ENCODE measurements around the gene RAD51B.

RAD51B gene

GRCh38 chr14:68730811-68731425 lies 911.3 kb downstream of the RAD51B start:
- DNase-seq, result no peak

DNA sequence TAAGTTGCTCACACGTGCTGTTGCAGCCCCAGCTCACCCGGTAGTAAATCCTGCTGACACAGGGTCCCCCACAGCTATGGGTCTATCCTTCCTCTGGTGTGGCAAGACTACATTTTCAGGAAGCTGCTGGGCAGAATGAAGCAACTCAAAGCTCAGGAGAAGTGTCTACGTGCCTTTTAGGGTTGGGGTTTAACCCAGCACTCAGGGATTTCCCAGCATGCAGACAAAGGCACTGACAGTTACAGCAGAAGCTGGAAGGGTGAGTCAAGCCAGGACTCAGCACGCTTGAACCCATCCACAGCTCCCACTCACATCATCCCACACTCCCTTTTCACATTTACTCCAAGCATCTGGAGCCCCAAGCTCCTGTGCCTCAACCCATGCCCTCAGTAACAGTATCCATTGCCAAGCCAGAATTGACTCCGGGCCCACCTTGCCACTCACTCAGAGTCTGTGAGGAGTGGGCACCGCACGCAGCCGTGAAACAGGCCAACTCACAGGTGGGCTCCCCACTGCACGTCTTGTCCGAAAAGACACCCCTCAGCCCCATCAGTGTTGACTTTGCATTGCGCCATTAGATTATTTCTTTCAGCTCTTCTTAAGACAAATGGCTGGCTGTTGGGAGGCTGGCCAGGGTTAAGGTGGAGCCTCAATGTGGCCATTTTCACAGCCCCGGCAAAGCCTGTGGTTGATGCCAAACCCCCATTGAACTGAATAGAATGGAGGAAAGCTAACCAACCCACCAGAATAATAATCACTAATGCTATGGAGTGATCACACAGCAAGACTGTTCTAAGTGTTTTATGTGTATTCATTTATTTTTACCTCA lies 913.7 kb downstream of the RAD51B start:
- DNase-seq, result no peak

DNA sequence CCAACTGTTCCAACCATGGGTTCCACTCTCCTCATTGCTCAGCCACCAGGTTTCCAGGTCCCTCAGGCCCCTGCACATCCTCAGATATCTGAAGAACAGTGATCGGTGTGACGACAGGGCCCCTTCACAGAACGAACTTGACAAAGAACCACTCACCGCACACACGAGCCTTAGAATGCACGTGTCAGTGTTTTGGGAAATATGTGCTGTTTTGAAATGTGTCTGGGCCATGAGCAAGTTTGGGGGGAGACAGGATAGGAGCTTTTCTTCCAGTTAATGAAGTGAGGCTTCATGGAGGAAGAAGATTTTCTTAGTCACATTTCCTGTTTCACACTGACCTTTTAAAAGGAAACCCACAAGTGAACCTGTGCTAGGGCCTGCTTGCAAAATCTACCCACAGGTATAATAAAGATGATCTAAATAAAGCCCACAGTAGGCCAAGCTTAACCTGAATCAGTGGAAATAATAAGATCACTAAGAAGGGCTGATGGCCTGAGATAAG lies 914.7 kb downstream of the RAD51B start:
- DNase-seq, result no peak

GRCh38 chr14:68735856-68736255 lies 916.3 kb downstream of the RAD51B start:
- no peak for DNase-seq

GRCh38 chr14:68736471-68736871 lies 916.9 kb downstream of the RAD51B start:
- DNase-seq, result no peak

DNA sequence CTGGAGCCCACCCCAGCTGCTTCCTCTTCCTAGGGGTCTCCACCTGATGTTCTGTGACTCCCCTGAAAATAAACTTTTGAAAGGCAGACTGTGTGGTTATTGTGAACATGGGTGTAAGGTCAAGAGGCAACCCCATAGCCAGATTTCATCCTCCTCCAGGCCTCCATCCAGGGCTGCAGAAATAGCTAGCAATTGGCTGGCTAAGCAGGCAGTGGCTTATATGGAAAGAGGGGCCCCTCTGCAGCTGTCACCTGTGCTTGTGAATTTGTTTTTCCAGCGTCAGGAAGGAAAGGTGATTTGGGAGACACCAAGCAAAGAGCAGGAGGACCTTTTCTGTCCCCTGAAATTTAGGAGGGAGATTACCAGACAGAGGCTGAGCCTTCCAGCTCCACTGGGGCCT lies 917.5 kb downstream of the RAD51B start:
- no peak for DNase-seq

GRCh38 chr14:68738559-68738958 lies 919.0 kb downstream of the RAD51B start:
- DNase-seq, result no peak

GRCh38 chr14:68739701-68740100 lies 920.1 kb downstream of the RAD51B start:
- DNase-seq, result no peak

- DNase-seq, result no peak
Observed at GRCh38 chr14:68740788-68741476, 921.4 kb downstream of the RAD51B start.

DNA sequence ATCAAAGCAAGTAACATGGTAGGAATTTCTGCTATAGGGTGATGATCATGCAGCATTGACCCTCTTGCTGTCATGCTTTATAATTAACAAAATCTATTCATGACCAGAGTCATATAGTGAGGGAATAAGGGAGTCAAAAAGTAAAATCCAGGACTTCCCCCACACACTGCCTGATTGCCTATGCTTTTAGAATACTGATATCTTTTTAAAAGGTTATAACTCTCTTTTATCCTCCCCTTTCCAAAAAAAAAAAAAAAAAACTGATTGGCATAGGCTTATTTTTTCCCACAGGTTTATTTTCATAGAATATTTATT lies 921.9 kb downstream of the RAD51B start:
- no peak for DNase-seq

- no peak for DNase-seq
Observed at GRCh38 chr14:68741839-68742470, 922.4 kb downstream of the RAD51B start.

DNA sequence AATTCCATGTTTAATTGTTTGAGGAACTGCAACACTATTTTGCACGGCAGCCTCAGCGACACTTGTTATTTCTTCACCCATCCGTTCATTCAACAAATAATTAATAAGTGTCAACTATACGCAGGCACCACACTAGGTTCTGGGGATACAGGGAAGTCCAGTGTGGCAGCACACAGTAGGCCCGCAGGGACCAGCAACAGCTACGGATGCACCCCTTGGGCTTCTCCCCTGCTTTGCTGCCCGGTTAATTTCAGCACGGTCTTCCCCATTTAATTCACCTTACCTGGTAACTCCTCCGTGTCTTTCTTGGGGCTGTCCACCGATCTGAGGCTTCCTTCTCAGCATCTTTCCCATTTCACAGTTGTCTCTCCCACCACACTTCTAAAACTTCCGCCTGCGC lies 925.0 kb downstream of the RAD51B start:
- no peak for DNase-seq

DNA sequence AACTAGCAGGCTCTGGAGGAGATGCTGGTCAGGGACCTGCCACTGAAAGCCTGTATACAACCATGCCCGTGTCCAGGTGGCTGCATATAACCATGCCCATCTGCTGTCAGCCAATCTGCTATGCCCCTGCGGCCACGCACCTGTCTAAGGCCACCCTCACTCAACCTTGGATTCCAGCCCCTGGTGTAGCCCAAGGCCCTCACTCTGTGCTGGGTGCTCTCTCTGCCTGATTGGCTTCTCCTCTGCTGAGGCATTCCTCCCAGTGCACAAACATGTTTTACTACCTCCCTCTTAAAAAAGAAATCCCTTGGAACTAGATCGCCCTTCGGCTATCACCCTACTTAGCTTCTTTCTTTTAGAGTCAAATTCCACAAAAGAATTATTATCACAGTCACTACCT lies 927.8 kb downstream of the RAD51B start:
- no peak for DNase-seq

GRCh38 chr14:68748260-68748659 lies 928.7 kb downstream of the RAD51B start:
- DNase-seq, result no peak

GRCh38 chr14:68748691-68749090 lies 929.1 kb downstream of the RAD51B start:
- DNase-seq, result no peak

- no peak for DNase-seq
Observed at GRCh38 chr14:68749487-68750475, 930.2 kb downstream of the RAD51B start.

GRCh38 chr14:68752271-68753006 lies 932.9 kb downstream of the RAD51B start:
- DNase-seq, result no peak

- no peak for DNase-seq
Observed at GRCh38 chr14:68753690-68754089, 934.1 kb downstream of the RAD51B start.

DNA sequence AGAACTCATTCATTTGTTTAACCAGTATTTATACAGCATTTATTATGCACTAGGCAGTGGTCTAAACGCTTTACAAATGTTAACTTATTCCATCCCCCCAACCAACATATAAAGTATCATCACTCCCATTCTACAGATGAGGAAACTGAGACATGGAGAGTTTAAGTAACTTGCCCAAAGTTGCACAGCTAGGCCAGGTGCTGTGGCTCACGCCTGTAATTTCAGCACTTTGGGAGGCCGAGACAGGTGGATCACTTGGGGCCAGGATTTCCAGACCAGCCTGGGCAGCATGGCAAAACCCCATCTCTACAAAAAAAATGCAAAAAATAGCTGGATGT lies 935.4 kb downstream of the RAD51B start:
- DNase-seq, result no peak

DNA sequence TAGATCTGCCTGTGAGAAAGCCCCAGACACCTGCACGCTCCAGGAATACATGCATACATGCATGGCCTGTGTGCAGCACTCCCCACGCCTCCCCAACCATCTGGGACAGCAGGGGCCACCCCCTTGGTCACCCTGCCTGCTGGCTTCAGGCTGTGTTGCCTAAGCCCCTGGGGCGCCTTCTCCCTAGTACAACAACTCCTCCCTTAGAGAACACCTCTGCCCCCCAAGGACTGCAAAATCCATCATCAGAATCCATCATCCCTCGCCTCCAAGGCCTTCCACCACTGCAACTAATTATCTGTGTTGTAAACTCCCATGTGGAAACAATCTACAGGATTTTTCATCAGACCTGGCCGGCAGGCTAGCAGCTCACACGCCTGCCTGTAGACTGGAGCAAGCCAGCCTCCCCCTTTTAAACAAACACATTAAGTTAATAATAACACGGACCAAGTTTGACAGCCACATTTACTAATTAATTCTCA lies 936.5 kb downstream of the RAD51B start:
- DNase-seq, result no peak

DNA sequence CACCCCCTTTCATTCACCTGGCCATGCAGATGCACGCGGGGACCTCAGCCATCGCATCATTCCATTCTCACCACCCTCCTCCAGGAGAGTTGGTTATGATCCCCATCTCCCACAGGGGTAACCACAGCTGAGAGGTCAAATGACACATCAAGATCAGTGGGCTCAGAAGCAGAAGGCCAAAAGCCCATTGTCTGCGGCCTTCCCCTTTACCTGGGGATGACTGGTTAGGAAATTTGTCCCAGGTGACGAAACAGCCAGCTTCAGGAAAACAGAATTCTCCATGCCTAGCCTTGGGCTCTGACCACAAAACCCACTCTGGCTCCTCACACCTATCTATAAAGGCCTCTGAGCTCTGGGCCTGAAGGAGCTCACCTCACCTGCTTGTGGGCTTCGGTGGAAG lies 937.2 kb downstream of the RAD51B start:
- DNase-seq, result no peak

Data from NCI-H2081 (cell line).